GM23338 (cell line): ENCODE measurements around the gene CXXC5. TPM values are rescaled to one million over a fixed set of nuclear protein-coding genes. Genes with fewer than 3 reads are reported as not detected.

Experiments used
- ATAC-seq: fragments of 200-7000 bp; cut with Tn5 transposase; 3 replicates; pipeline ENCODE4 v1.9.1; 2020
- DNase-seq: peaks from one replicate; pipeline ENCODE4 v3.0.0-alpha.2; 2015; ENCODE audit warnings: low spot score
- H2AFZ ChIP-seq: fragments of 200-600 bp; sonication (generic); 2 replicates; pipeline ENCODE4 v1.8.0; 2016; ENCODE audit warnings: antibody characterized with exemption, mild to moderate bottlenecking, moderate library complexity
- H3F3A ChIP-seq: fragments of 200-600 bp; sonication (generic); replicated peaks from 2 replicates; pipeline ENCODE4 v1.8.0; 2017; ENCODE audit warnings: antibody characterized with exemption, mixed run types, low read depth
- H3K27ac ChIP-seq: fragments of 200-600 bp; sonication (generic); 2 replicates; pipeline ENCODE4 v1.6.1; 2016; ENCODE audit warnings: low read depth
- H3K27me3 ChIP-seq: fragments of 200-600 bp; sonication (generic); 2 replicates; pipeline ENCODE4 v1.8.0; 2016; ENCODE audit warnings: mild to moderate bottlenecking, mixed run types, moderate library complexity; ENCODE audit not compliant: insufficient read depth
- H3K36me3 ChIP-seq: fragments of 200-600 bp; sonication (generic); 2 replicates; pipeline ENCODE4 v1.8.0; 2016; ENCODE audit warnings: mild to moderate bottlenecking; ENCODE audit not compliant: insufficient read depth
- H3K4me1 ChIP-seq: fragments of 200-600 bp; sonication (generic); 2 replicates; pipeline ENCODE4 v1.8.0; 2016; ENCODE audit warnings: mild to moderate bottlenecking, moderate library complexity; ENCODE audit not compliant: insufficient read depth
- H3K4me2 ChIP-seq: fragments of 200-600 bp; sonication (generic); 2 replicates; pipeline ENCODE4 v1.7.1; 2017; ENCODE audit warnings: mixed run types
- H3K4me3 ChIP-seq: fragments of 200-600 bp; sonication (generic); 2 replicates; pipeline ENCODE4 v1.6.1; 2016; ENCODE audit warnings: mixed run types
- H3K79me2 ChIP-seq: fragments of 200-600 bp; sonication (generic); replicated peaks from 2 replicates; pipeline ENCODE4 v1.8.0; 2017; ENCODE audit warnings: mild to moderate bottlenecking; ENCODE audit not compliant: insufficient read depth
- H3K9me2 ChIP-seq: fragments of 200-600 bp; sonication (generic); 2 replicates; pipeline ENCODE4 v1.8.0; 2017; ENCODE audit not compliant: insufficient read depth
- H4K20me1 ChIP-seq: fragments of 200-600 bp; sonication (generic); replicated peaks from 2 replicates; pipeline ENCODE4 v1.8.0; 2017; ENCODE audit warnings: mild to moderate bottlenecking; ENCODE audit not compliant: insufficient read depth
- H3K27ac Mint-ChIP-seq: 2 replicates; pipeline ENCODE4 v1.8.0; 2020; ENCODE audit warnings: inconsistent platforms, mild to moderate bottlenecking, moderate library complexity, mixed read lengths
- H3K27me3 Mint-ChIP-seq: 3 replicates; pipeline ENCODE4 v1.8.0; 2022; ENCODE audit warnings: low read depth, mild to moderate bottlenecking, moderate library complexity, mixed read lengths, inconsistent platforms; ENCODE audit not compliant: insufficient read depth, poor library complexity
- H3K36me3 Mint-ChIP-seq: 3 replicates; pipeline ENCODE4 v1.8.0; 2021; ENCODE audit warnings: low read depth, mild to moderate bottlenecking, inconsistent platforms, moderate library complexity, mixed read lengths
- H3K4me1 Mint-ChIP-seq: 3 replicates; pipeline ENCODE4 v1.8.0; 2020; ENCODE audit warnings: mild to moderate bottlenecking, inconsistent platforms, mixed read lengths
- H3K4me3 Mint-ChIP-seq: 3 replicates; pipeline ENCODE4 v1.8.0; 2021; ENCODE audit warnings: moderate library complexity, mild to moderate bottlenecking, inconsistent platforms, mixed read lengths
- H3K9me3 Mint-ChIP-seq: 3 replicates; pipeline ENCODE4 v1.8.0; 2020; ENCODE audit warnings: moderate library complexity, mild to moderate bottlenecking, inconsistent platforms, mixed read lengths
- CREB1 ChIP-seq: fragments of 250-450 bp; sonication (Bioruptor Pico); IDR thresholded peaks from 2 replicates; pipeline ENCODE4 v1.5.0; 2020; ENCODE audit warnings: low read depth, mild to moderate bottlenecking, moderate library complexity
- ETS1 ChIP-seq: IDR thresholded peaks from 2 replicates; pipeline ENCODE4 v1.6.1; 2016; ENCODE audit warnings: antibody characterized with exemption
- EZH2 ChIP-seq: fragments of 200-600 bp; sonication (generic); IDR thresholded peaks from one replicate; pipeline ENCODE4 v1.8.0; 2017; ENCODE audit warnings: antibody characterized with exemption, mild to moderate bottlenecking, low read depth; ENCODE audit not compliant: unreplicated experiment
- EZH2phosphoT487 ChIP-seq: fragments of 200-600 bp; sonication (generic); IDR thresholded peaks from one replicate; pipeline ENCODE4 v1.8.1; 2018; ENCODE audit warnings: antibody characterized with exemption; ENCODE audit not compliant: unreplicated experiment
- JUNB ChIP-seq: IDR thresholded peaks from one replicate; pipeline ENCODE4 v1.6.1; 2016; ENCODE audit warnings: antibody characterized with exemption; ENCODE audit not compliant: unreplicated experiment
- NANOG ChIP-seq: IDR thresholded peaks from 2 replicates; pipeline ENCODE4 v1.6.1; 2016; ENCODE audit warnings: antibody characterized with exemption, borderline replicate concordance
- POLR2AphosphoS5 ChIP-seq: IDR thresholded peaks from 2 replicates; pipeline ENCODE4 v1.6.1; 2016; ENCODE audit warnings: antibody characterized with exemption, low read depth
- REST ChIP-seq: IDR thresholded peaks from one replicate; pipeline ENCODE4 v1.6.1; 2018; ENCODE audit warnings: antibody characterized with exemption; ENCODE audit not compliant: unreplicated experiment
- STAT1 ChIP-seq: IDR thresholded peaks from one replicate; pipeline ENCODE4 v1.6.1; 2016; ENCODE audit warnings: antibody characterized with exemption; ENCODE audit not compliant: unreplicated experiment
- ZNF114 ChIP-seq: fragments of 250-450 bp; sonication (Bioruptor Pico); IDR thresholded peaks from 2 replicates; pipeline ENCODE4 v1.5.0; 2020; ENCODE audit warnings: mild to moderate bottlenecking, moderate library complexity
- ZNF331 ChIP-seq: fragments of 250-450 bp; sonication (Bioruptor Pico); IDR thresholded peaks from 2 replicates; pipeline ENCODE4 v1.5.0; 2020; ENCODE audit warnings: low read depth, mild to moderate bottlenecking, moderate library complexity
- ZNF462 ChIP-seq: fragments of 250-450 bp; sonication (Bioruptor Pico); IDR thresholded peaks from 2 replicates; pipeline ENCODE4 v1.5.0; 2020; ENCODE audit warnings: mild to moderate bottlenecking, moderate library complexity
- polyA plus RNA-seq: library from polyadenylated mRNA; unstranded; fragments of >200 nt; fragmentation: Nextera tagmentation; extraction: Ambion mirVana; gene quantifications from 2 replicates; pipeline ENCODE4 v1.2.1, GENCODE V29; 2016
- total RNA-seq: library from RNA; depleted of rRNA; stranded (reverse); fragments of >200 nt; shearing (Covaris generic); gene quantifications from 2 replicates; pipeline ENCODE4 v1.2.3, GENCODE V29; 2014
- TF ChIP-seq, protein P1 (sequence below), 2 experiments: fragments of 200-600 bp in 1 of 2; sonication (generic) in 1 of 2; conservative IDR thresholded peaks; 2 replicates each; pipeline versions ENCODE4 v1.5.1 to v1.6.1; 2016 to 2017; ENCODE audit warnings: antibody characterized with exemption in 2 of 2, low read depth in 2 of 2, mild to moderate bottlenecking in 2 of 2, moderate library complexity in 1 of 2

The CXXC5 gene
- total and polyA plus RNA-seq, 2 experiments from 2014 or later: 63.3 to 111 TPM

GRCh38 chr5:139600336-139600949 lies 47.7 kb upstream of the CXXC5 start:
- ATAC-seq: no peak
- no peaks in the 10 kb centered on the region for H3K9me3 Mint-ChIP-seq
- Histone ChIP-seq H3K9me2 (no peaks in the 10 kb centered on the region), H2AFZ (no peak overlapping the region), H4K20me1 (peaks cover 38% of the 10 kb centered on the region), H3K4me1 (no peaks in the 10 kb centered on the region), H3K79me2 (peaks cover 91% of the 10 kb centered on the region), H3K4me3 (no peak overlapping the region), H3F3A (peaks cover 21% of the 10 kb centered on the region), H3K36me3 (peaks cover 22% of the 10 kb centered on the region), H3K27ac (no peak overlapping the region; the same call in 1 of the 2 replicates), H3K27me3 (no peaks in the 10 kb centered on the region), H3K4me2 (no peak overlapping the region)
- no peak overlapping the region; the same call in 1 of the 2 replicates for H3K27ac Mint-ChIP-seq
- H3K27me3 Mint-ChIP-seq: no peaks in the 10 kb centered on the region
- TF ChIP-seq EZH2phosphoT487 (no peak), JUNB (no peak), EZH2 (no peak), ETS1 (no peak), NANOG (no peak), ZNF462 (CRISPR knock-in tag) (no peak), STAT1 (no peak), REST (no peak), CREB1 (CRISPR knock-in tag) (no peak), ZNF331 (CRISPR knock-in tag) (no peak), POLR2AphosphoS5 (no peak), ZNF114 (CRISPR knock-in tag) (no peak)
- TF ChIP-seq, protein P1, sequence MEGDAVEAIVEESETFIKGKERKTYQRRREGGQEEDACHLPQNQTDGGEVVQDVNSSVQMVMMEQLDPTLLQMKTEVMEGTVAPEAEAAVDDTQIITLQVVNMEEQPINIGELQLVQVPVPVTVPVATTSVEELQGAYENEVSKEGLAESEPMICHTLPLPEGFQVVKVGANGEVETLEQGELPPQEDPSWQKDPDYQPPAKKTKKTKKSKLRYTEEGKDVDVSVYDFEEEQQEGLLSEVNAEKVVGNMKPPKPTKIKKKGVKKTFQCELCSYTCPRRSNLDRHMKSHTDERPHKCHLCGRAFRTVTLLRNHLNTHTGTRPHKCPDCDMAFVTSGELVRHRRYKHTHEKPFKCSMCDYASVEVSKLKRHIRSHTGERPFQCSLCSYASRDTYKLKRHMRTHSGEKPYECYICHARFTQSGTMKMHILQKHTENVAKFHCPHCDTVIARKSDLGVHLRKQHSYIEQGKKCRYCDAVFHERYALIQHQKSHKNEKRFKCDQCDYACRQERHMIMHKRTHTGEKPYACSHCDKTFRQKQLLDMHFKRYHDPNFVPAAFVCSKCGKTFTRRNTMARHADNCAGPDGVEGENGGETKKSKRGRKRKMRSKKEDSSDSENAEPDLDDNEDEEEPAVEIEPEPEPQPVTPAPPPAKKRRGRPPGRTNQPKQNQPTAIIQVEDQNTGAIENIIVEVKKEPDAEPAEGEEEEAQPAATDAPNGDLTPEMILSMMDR (conservative IDR thresholded peaks at IDR 0.05; ENCODE audit: low read depth in 2 of 2): no peak
- no peak for DNase-seq
- H3K36me3 Mint-ChIP-seq: peaks cover 49% of the 10 kb centered on the region
- H3K4me1 Mint-ChIP-seq: no peaks in the 10 kb centered on the region
- H3K4me3 Mint-ChIP-seq: no peak overlapping the region
